ENCODE results near the gene RAE1. TPM values are rescaled to one million over a fixed set of nuclear protein-coding genes. Genes with fewer than 3 reads are reported as not detected.

RAE1 gene
- total RNA-seq, 2 donors from 2014 or later, result 4.9 to 9.9 TPM

DNA sequence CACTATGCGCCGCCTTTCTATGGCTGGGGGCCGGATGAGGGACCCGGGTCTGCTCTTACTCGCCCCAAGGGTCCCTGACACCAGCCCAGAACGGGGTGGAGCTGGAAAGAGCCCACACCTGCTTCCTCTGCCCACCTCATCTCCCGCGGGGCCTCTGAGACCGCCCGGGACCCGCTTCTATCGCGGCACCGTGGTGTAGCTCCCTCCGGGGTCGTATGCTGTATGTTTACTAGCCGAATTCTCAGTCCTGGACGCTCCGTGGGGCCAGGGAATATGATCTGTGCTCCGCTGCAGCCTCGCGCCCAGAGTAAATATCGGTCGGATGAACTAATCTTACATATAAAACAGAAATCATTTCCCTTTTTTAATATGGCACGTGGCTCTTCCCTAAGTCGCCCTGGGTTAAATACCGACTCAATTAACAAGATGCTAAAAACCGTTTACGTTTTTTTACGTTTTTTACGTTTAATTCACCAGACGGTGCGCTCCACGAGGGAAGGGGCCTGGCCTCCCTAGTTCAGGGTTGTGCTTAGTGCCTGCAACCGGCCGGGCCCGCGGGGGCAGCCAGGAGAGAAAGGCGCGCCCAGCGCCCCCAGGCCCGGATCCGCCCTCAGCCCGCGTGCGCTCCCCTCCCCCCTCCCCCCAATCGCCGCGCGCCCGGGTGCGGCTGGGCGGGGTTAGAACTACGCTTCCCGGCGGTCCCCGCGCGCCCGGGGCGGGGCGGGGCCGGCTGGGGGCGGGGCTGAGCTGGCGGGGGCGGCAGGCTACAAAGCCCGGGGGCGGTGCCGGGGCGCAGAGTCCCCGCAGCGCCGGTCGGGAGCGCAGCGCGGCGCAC is 39.8 kb downstream of the RAE1 start, which contains the start of gene RBM38:
TSS of gene RBM38 (plus strand) at position 793 of the 835 bp plus-strand sequence. CDS start 186 bp downstream, outside the sequence.
- no peak for TF ChIP-seq POLR2A (IDR thresholded peaks at IDR 0.05)
- TF ChIP-seq, protein P1, sequence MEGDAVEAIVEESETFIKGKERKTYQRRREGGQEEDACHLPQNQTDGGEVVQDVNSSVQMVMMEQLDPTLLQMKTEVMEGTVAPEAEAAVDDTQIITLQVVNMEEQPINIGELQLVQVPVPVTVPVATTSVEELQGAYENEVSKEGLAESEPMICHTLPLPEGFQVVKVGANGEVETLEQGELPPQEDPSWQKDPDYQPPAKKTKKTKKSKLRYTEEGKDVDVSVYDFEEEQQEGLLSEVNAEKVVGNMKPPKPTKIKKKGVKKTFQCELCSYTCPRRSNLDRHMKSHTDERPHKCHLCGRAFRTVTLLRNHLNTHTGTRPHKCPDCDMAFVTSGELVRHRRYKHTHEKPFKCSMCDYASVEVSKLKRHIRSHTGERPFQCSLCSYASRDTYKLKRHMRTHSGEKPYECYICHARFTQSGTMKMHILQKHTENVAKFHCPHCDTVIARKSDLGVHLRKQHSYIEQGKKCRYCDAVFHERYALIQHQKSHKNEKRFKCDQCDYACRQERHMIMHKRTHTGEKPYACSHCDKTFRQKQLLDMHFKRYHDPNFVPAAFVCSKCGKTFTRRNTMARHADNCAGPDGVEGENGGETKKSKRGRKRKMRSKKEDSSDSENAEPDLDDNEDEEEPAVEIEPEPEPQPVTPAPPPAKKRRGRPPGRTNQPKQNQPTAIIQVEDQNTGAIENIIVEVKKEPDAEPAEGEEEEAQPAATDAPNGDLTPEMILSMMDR (IDR thresholded peaks at IDR 0.05), result no peak
- H3K4me1 ChIP-seq, result peaks cover 38% of the 10 kb centered on the region
- DNase-seq (peak; percentile 48 to 67 (median 64)), ATAC-seq (peak; percentile 85)
- H3K9me3 ChIP-seq, result no peaks in the 10 kb centered on the region
- peak within 1 kb of the TSS; percentile 22 to 70 for H3K4me3 ChIP-seq
- H3K36me3 ChIP-seq (replicated peaks in 1 of 2; ENCODE audit: insufficient read depth in 1 of 2, low read depth in 2 of 2), result no peaks in the 10 kb centered on the region
- 36 to 58% methylated on average over 38 to 58 of the region's 78 CpGs for WGBS, 2 donors
- H3K27ac ChIP-seq, result peak within 1 kb of the TSS; percentile 46 to 65 (median 59)
- intact Hi-C loops (cut with DNase I), result no loop called here
- H3K27me3 ChIP-seq, result no peaks in the 10 kb centered on the region

DNA sequence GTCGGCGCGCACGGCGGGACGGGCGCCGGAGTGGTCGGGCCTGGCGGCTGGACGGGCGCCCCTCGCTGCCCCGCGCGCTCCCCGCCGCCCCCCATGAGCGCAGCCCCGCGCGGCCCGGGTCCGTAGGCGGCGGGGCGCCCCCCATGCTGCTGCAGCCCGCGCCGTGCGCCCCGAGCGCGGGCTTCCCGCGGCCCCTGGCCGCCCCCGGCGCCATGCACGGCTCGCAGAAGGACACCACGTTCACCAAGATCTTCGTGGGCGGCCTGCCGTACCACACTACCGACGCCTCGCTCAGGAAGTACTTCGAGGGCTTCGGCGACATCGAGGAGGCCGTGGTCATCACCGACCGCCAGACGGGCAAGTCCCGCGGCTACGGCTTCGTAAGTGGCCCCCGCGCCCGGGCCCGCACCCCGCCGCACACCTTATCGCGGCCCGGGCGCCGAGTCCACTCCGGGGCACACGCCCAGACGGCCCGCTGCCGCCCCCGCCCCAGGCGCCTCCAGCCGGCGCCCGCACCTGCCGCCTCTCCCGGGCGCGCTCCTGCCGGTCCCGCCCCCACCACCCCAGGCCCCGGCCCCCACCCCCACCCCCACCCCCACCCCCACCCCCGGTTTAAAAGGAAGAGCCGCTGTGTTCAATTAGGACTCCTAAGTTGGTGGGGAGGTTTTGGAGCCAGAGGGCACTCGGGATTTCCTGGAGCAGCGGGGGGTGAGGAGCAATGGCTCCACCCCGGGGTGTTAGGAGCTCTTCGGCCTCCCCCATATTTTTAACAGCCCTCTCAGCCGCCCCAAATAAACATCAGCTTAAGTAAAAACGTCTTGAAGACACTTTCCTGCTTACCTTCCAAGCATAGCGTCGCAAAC is 40.6 kb downstream of the RAE1 start:
- Histone ChIP-seq H3K9me3 (no peaks in the 10 kb centered on the region), H3K4me3 (peak overlapping the region; percentile 22 to 70), H3K4me1 (peaks cover 38% of the 10 kb centered on the region), H3K27ac (peak overlapping the region; percentile 46 to 65 (median 59)), H3K27me3 (no peaks in the 10 kb centered on the region), H3K36me3 (replicated peaks in 1 of 2; ENCODE audit: insufficient read depth in 1 of 2, low read depth in 2 of 2) (no peaks in the 10 kb centered on the region)
- TF ChIP-seq, protein P1 (IDR thresholded peaks at IDR 0.05), result no peak
- TF ChIP-seq POLR2A (IDR thresholded peaks at IDR 0.05), result no peak
- 6 to 8% methylated on average over 16 to 26 of the region's 98 CpGs for WGBS, 2 donors
- DNase-seq (peak in 1 of 4 donors; percentile 39), ATAC-seq (peak; percentile 10)
- intact Hi-C loops (cut with DNase I), result no loop called here

DNA sequence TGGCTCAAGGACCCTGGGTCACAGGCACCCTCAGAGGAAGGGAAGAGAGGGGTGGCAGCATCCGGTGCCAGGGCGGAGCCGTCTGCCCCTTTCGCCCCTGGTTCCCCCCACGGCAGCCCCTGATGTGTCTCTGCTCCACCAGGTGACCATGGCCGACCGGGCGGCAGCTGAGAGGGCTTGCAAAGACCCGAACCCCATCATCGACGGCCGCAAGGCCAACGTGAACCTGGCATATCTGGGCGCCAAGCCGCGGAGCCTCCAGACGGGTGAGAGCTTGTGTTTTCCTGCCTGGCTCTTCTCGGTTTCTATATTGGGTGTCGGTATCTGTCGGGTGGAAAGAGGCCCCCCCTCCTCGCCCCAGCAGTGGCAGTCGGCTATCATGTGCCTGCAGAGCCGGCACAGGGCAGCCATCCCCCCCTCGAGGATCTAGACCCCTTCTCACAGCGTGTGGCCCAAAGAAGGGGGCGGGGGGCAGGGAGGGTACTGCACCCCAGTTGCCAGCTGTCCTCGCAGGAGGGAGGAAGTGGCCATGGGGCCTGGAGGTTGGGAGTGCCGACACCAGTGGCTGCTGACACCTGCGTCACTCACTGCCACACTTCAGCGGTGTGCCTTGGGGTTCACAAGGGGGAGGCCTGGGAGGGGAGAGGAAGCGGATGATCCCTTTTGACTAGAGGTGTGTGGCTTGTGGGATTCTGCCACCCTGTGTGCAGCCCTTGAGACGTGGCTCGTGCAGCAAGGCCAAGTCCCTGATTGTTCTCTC is 41.6 kb downstream of the RAE1 start:
- Histone ChIP-seq H3K4me3 (no peak overlapping the region), H3K4me1 (peaks cover 38% of the 10 kb centered on the region), H3K27me3 (no peaks in the 10 kb centered on the region), H3K27ac (peak overlapping the region in 3 of 4 donors; percentile 16 to 44 (median 41)), H3K9me3 (no peaks in the 10 kb centered on the region), H3K36me3 (replicated peaks in 1 of 2; ENCODE audit: insufficient read depth in 1 of 2, low read depth in 2 of 2) (no peaks in the 10 kb centered on the region)
- WGBS, 2 donors, result 42 to 65% methylated on average over 17 to 30 of the region's 33 CpGs
- DNase-seq (peak in 1 of 4 donors; percentile 57), ATAC-seq (no peak)
- intact Hi-C loops (cut with DNase I), result no loop called here
- TF ChIP-seq POLR2A (IDR thresholded peaks at IDR 0.05), result no peak
- TF ChIP-seq, protein P1 (IDR thresholded peaks at IDR 0.05), result no peak

DNA sequence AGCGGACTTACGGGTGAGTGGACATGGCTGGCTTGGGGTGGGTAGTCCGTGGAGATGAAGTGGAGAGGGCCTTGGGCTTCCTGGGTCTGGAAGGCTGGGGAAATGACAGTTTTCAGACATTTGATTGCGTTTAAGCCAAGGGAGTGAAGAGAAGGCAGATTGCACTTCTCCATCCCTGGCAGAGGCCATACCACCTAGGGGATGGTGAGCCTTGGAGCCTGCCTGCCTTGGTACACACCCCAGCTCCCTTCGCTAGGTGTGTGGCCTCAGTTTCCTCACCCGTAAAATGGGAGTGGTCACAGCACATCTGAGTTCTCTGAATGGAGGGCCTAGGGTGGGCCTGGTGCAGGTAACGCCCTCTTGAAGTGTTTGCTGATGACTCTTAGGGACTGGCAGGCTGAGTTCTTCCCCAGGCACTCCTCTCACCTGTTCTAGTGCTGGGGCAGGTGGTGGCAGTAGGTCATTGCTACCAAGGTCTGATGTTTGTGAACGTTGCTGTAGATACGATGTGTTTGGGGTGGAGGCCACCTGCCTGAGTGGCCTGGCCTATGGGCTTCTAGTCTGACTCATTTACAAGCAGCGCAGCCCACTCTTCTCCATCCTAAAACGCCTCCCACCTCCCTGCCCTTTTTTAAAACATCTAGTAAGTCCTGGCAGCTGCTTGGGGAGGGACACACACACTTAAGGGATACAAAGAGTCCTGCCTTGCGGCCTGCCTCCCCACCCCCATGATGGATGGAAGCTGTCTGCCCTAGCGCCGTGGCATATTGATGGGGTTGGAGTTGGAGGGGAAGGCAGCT is 42.5 kb downstream of the RAE1 start:
- H3K27ac ChIP-seq, result peak overlapping the region in 1 of 4 donors; percentile 16
- H3K36me3 ChIP-seq (replicated peaks in 1 of 2; ENCODE audit: insufficient read depth in 1 of 2, low read depth in 2 of 2), result no peaks in the 10 kb centered on the region

More for the DNA sequence above, 42.5 kb downstream of the RAE1 start:
- Histone ChIP-seq H3K4me3 (no peak overlapping the region), H3K4me1 (peaks cover 38% of the 10 kb centered on the region), H3K27me3 (no peaks in the 10 kb centered on the region), H3K9me3 (no peaks in the 10 kb centered on the region)
- TF ChIP-seq, protein P1 (IDR thresholded peaks at IDR 0.05), result peak in 1 of 7 experiments; percentile 14
- no peak for TF ChIP-seq POLR2A (IDR thresholded peaks at IDR 0.05)
- intact Hi-C loops (cut with DNase I), result no loop called here
- peak in 1 of 4 donors; percentile 70 for DNase-seq
- WGBS, 2 donors, result 80 to 84% methylated on average over 14 of the region's 14 CpGs
- no peak for ATAC-seq
